Mononuclear cell (primary cell): ENCODE results near the gene CTNNA3. TPM values are rescaled to one million over a fixed set of nuclear protein-coding genes. Genes with fewer than 3 reads are reported as not detected.

Source experiments
- H3K27me3 ChIP-seq: 2 replicates; pipeline ENCODE4 v1.6.0; 2011; ENCODE audit warnings: low read length, control low read depth; ENCODE audit not compliant: insufficient read depth
- H3K4me1 ChIP-seq: 2 replicates; pipeline ENCODE4 v1.5.1; 2011; ENCODE audit warnings: mild to moderate bottlenecking, low read length, control low read depth; ENCODE audit not compliant: insufficient read depth
- H3K4me3 ChIP-seq: 2 replicates; pipeline ENCODE4 v1.5.1; 2011; ENCODE audit warnings: mild to moderate bottlenecking, low read length, moderate library complexity
- H3K9me3 ChIP-seq: 2 replicates; pipeline ENCODE4 v1.5.1; 2011; ENCODE audit warnings: low read depth, mild to moderate bottlenecking, control low read depth, low read length
- total RNA-seq: library from RNA; depleted of rRNA; stranded (reverse); fragments of >200 nt; gene quantifications from one replicate; pipeline ENCODE4 v1.2.3, GENCODE V29; 2012

The CTNNA3 gene
- total RNA-seq, 1 donor = 0.42 TPM

DNA sequence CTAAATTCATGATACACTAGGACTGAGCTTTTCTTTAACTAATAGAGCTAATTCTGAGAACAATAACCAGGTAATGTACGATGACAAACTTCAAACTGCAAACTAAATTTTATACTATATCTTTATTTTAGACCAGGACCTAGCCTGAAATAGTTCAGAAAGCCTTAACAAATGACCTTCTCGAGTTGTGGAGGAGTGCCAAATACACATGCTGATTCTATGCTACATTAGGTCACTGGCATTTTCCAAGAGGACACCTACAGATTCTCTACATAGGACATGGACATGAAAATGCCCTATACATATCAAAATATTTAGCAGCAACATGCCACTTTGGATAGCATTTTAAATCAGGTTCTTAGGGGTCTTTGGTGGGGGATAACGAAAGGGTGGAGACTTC is 814.2 kb downstream of the CTNNA3 start:
- H3K4me1 ChIP-seq = no peaks in the 10 kb centered on the region
- no peaks in the 10 kb centered on the region for H3K27me3 ChIP-seq
- H3K9me3 ChIP-seq = no peaks in the 10 kb centered on the region
- no peak overlapping the region for H3K4me3 ChIP-seq

- Histone ChIP-seq H3K4me3 (no peak overlapping the region), H3K4me1 (no peaks in the 10 kb centered on the region), H3K9me3 (no peaks in the 10 kb centered on the region), H3K27me3 (no peaks in the 10 kb centered on the region)
Measured at GRCh38 chr10:66880826-66881225, 815.2 kb downstream of the CTNNA3 start.

GRCh38 chr10:66880292-66880691 is 815.7 kb downstream of the CTNNA3 start:
- Histone ChIP-seq H3K4me1 (no peaks in the 10 kb centered on the region), H3K27me3 (no peaks in the 10 kb centered on the region), H3K4me3 (no peak overlapping the region), H3K9me3 (no peaks in the 10 kb centered on the region)

GRCh38 chr10:66877361-66877760 is 818.6 kb downstream of the CTNNA3 start:
- H3K4me1 ChIP-seq = no peaks in the 10 kb centered on the region
- H3K27me3 ChIP-seq = no peaks in the 10 kb centered on the region
- no peak overlapping the region for H3K4me3 ChIP-seq
- no peaks in the 10 kb centered on the region for H3K9me3 ChIP-seq

DNA sequence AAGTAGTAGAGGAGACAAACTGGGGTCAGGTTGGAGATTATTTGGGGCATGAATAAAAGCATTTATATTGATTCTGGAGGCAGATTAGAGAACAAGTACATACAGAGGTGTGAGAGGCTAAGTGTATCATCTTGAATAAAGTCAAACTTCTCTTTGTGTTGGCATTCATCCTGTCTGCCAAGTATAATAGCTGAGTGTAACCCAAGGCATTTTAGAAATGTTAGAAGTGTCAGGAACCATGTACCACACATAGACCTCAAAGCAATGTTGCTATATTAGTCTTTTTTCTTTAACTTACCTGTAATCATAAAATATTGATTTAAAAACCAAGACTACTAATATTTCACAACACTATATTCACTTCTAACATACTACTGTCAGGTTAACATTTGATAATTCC is 826.4 kb downstream of the CTNNA3 start:
- Histone ChIP-seq H3K4me1 (no peaks in the 10 kb centered on the region), H3K9me3 (no peaks in the 10 kb centered on the region), H3K4me3 (no peak overlapping the region), H3K27me3 (no peaks in the 10 kb centered on the region)

GRCh38 chr10:66862687-66863258 is 833.2 kb downstream of the CTNNA3 start:
- Histone ChIP-seq H3K4me1 (no peaks in the 10 kb centered on the region), H3K27me3 (no peaks in the 10 kb centered on the region), H3K9me3 (no peaks in the 10 kb centered on the region), H3K4me3 (no peak overlapping the region)

DNA sequence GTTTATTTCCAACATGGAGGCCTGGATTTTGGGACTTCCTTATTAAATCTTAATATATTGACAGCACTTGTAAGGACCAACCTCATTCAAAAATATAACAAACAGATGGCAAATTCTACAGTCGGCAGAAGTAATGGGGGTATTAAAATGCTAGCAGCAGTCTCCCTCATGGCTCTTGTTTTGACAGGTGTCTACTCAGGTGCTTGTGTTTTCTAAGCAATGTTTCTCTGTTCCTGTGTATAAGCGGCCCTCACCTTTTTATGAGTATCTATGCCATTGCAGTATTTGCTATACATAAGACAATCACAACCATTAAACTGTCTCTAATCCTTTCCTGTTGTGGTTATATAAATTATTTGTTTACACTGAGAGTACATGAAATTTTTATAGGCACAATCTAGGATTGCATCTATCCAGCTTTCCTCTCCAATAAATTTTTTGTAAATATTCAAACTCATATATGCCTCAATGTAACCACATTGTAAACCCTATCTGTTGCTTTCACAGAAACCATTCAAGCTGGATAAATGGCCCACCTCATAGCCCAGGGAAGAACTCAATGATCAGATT is 835.5 kb downstream of the CTNNA3 start:
- Histone ChIP-seq H3K4me1 (no peaks in the 10 kb centered on the region), H3K27me3 (no peaks in the 10 kb centered on the region), H3K9me3 (no peaks in the 10 kb centered on the region), H3K4me3 (no peak overlapping the region)

DNA sequence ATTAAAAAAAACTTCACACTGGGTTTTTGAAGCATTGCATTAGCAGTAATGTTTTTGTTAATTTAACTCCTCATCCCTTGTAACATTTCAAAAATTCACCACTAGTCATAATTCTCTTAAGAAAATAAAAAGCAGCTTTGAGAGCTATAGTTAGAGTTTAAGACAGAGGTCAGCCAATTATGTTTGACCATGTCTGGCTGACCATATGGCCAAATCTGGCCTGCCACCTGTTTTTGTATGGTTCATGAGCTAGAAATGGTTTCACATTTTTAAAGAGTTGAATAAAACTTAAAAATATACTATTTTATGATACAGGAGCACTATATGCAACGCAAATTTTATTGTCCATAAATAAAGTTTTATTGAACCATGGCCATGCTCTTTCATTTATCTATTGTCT is 843.2 kb downstream of the CTNNA3 start:
- H3K4me1 ChIP-seq = no peaks in the 10 kb centered on the region
- H3K9me3 ChIP-seq = no peaks in the 10 kb centered on the region
- H3K27me3 ChIP-seq = no peaks in the 10 kb centered on the region
- no peak overlapping the region for H3K4me3 ChIP-seq

GRCh38 chr10:66848856-66849255 is 847.1 kb downstream of the CTNNA3 start:
- H3K9me3 ChIP-seq = no peaks in the 10 kb centered on the region
- no peaks in the 10 kb centered on the region for H3K4me1 ChIP-seq
- H3K4me3 ChIP-seq = no peak overlapping the region
- no peaks in the 10 kb centered on the region for H3K27me3 ChIP-seq

GRCh38 chr10:66844176-66844942 is 851.6 kb downstream of the CTNNA3 start:
- Histone ChIP-seq H3K4me3 (no peak overlapping the region), H3K9me3 (no peaks in the 10 kb centered on the region), H3K4me1 (no peaks in the 10 kb centered on the region), H3K27me3 (no peaks in the 10 kb centered on the region)

GRCh38 chr10:66843396-66843795 is 852.6 kb downstream of the CTNNA3 start:
- Histone ChIP-seq H3K4me3 (no peak overlapping the region), H3K4me1 (no peaks in the 10 kb centered on the region), H3K27me3 (no peaks in the 10 kb centered on the region), H3K9me3 (no peaks in the 10 kb centered on the region)

DNA sequence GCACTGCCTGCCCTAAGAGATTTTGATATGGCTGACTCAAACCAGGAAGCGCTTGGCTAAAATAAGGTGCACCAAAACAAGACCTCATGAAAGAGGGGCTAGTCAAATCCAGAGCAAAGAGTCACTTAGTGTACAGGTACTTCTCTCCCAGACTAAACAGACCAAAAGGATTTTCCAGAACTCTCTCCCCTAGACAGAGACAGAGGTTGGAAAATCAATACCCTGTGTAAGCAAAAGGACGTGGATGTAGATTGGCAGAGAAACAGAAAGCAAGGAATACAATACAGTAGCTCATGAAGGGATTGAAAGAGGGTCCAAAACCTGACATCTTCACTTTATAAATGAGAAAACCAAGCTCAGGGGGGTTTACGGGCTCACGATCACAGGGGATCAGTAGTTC is 853.1 kb downstream of the CTNNA3 start:
- no peaks in the 10 kb centered on the region for H3K4me1 ChIP-seq
- H3K9me3 ChIP-seq = no peaks in the 10 kb centered on the region
- no peaks in the 10 kb centered on the region for H3K27me3 ChIP-seq
- no peak overlapping the region for H3K4me3 ChIP-seq

GRCh38 chr10:66842371-66842770 is 853.6 kb downstream of the CTNNA3 start:
- Histone ChIP-seq H3K4me3 (no peak overlapping the region), H3K4me1 (no peaks in the 10 kb centered on the region), H3K27me3 (no peaks in the 10 kb centered on the region), H3K9me3 (no peaks in the 10 kb centered on the region)

- H3K4me1 ChIP-seq = no peaks in the 10 kb centered on the region
- H3K27me3 ChIP-seq = no peaks in the 10 kb centered on the region
- no peak overlapping the region for H3K4me3 ChIP-seq
- H3K9me3 ChIP-seq = no peaks in the 10 kb centered on the region
Measured at GRCh38 chr10:66838656-66839055, 857.3 kb downstream of the CTNNA3 start.

- H3K9me3 ChIP-seq = no peaks in the 10 kb centered on the region
- no peak overlapping the region for H3K4me3 ChIP-seq
- no peaks in the 10 kb centered on the region for H3K4me1 ChIP-seq
- no peaks in the 10 kb centered on the region for H3K27me3 ChIP-seq
Measured at GRCh38 chr10:66837990-66838389, 858.0 kb downstream of the CTNNA3 start.

GRCh38 chr10:66837335-66837734 is 858.7 kb downstream of the CTNNA3 start:
- no peaks in the 10 kb centered on the region for H3K9me3 ChIP-seq
- H3K4me1 ChIP-seq = no peaks in the 10 kb centered on the region
- H3K27me3 ChIP-seq = no peaks in the 10 kb centered on the region
- no peak overlapping the region for H3K4me3 ChIP-seq
